ENCODE data around the gene LY6G5C. TPM values are rescaled to one million over a fixed set of nuclear protein-coding genes. Genes with fewer than 3 reads are reported as not detected.
A peak's percentile ranks its signal among the peaks of the same experiment; 100 is the strongest.

The LY6G5C gene
- total and polyA plus RNA-seq, 2 of the 13 experiments (the other 11 are each of a cell fraction or from before 2014, with no cell fraction given), result 0.33 to 0.55 TPM

GRCh38 chr6:31663961-31664789 is 16.7 kb downstream of the LY6G5C start (continued):
- TF ChIP-seq POGK (CRISPR knock-in tag; conservative IDR thresholded peaks at IDR 0.05) (0 out of 2 replicates have a peak, but pooled peaks have one; percentile 38), ZNF775 (CRISPR knock-in tag; IDR thresholded peaks at IDR 0.05; ENCODE audit: borderline replicate concordance) (no peak), ZSCAN20 (CRISPR knock-in tag; IDR thresholded peaks at IDR 0.05; ENCODE audit: borderline replicate concordance) (no peak; the same call in 1 of the 2 replicates), ZNF605 (CRISPR knock-in tag; IDR thresholded peaks at IDR 0.05) (no peak), NR1H2 (CRISPR knock-in tag; IDR thresholded peaks at IDR 0.05; ENCODE audit: borderline replicate concordance, low read depth) (no peak), POLR2AphosphoS5 (IDR thresholded peaks at IDR 0.05; ENCODE audit: low read depth, low read length) (no peak), KLF12 (CRISPR knock-in tag; IDR thresholded peaks at IDR 0.05; ENCODE audit: borderline replicate concordance) (no peak; the same call in 1 of the 2 replicates), ZNF672 (CRISPR knock-in tag; IDR thresholded peaks at IDR 0.05) (no peak), SKIL (CRISPR knock-in tag; IDR thresholded peaks at IDR 0.05; ENCODE audit: borderline replicate concordance) (0 out of 2 replicates have a peak, but pooled peaks have one; percentile 29), EP300 (IDR thresholded peaks at IDR 0.05; ENCODE audit: low read depth in 2 of 2, low read length in 2 of 2) (no peak), EP300 (CRISPR knock-in tag; IDR thresholded peaks at IDR 0.05; ENCODE audit: borderline replicate concordance) (no peak), KDM5B (CRISPR knock-in tag; IDR thresholded peaks at IDR 0.05; ENCODE audit: borderline replicate concordance) (no peak; the same call in 1 of the 2 replicates), KAT7 (CRISPR knock-in tag; IDR thresholded peaks at IDR 0.05; ENCODE audit: borderline replicate concordance) (no peak), PATZ1 (CRISPR knock-in tag; IDR thresholded peaks at IDR 0.05) (no peak), ZNF280D (CRISPR knock-in tag; IDR thresholded peaks at IDR 0.05) (no peak), DNMT3B (CRISPR knock-in tag; conservative IDR thresholded peaks at IDR 0.05) (no peak), ZNF550 (CRISPR knock-in tag; IDR thresholded peaks at IDR 0.05; ENCODE audit: borderline replicate concordance) (0 out of 2 replicates have a peak, but pooled peaks have one; percentile 18), FOSL1 (CRISPR knock-in tag; IDR thresholded peaks at IDR 0.05; ENCODE audit: borderline replicate concordance) (0 out of 2 replicates have a peak, but pooled peaks have one; percentile 6), TBL1XR1 (IDR thresholded peaks at IDR 0.05; ENCODE audit: borderline replicate concordance, low read length, partially characterized antibody) (no peak)
